ENCODE data around the gene UFD1. TPM values are rescaled to one million over a fixed set of nuclear protein-coding genes. Genes with fewer than 3 reads are reported as not detected.

UFD1 gene
- total and polyA plus RNA-seq, 2 donors (not counting 1 experiment from before 2014, with no cell fraction given): 43.5 to 70.1 TPM

DNA sequence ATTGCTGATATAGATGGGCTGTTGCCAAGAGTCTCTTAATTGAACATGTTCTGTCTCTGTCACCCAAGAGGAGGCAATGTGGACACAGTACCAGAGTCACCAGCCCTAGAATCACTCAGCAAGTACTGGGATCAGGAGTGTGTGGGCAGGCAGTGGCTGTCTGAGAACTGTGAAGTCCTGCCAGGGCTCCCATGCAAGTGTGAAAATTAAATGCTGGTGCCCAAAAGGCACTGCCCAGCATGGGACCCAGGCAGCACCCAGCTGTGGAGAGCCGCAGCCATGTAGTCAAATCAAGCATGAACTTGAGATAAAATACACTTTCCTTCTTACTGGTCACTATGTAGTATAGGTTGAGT is 67.3 kb downstream of the UFD1 start:
- peaks cover 0 to 40% of the 10 kb centered on the region in 2 experiments for H3K36me3 ChIP-seq (replicated peaks in 1 of 2; ENCODE audit: control extremely low read depth in 1 of 2, control insufficient read depth in 1 of 2, extremely low read depth in 1 of 2, insufficient read depth in 2 of 2, low read length in 1 of 2)
- ATAC-seq (ENCODE audit: low read depth) (no peak), DNase-seq (no peak)
- peaks cover 41% of the 10 kb centered on the region for H4K20me1 ChIP-seq (ENCODE audit: control insufficient read depth, insufficient read depth, low read length, poor library complexity, severe bottlenecking)
- H3K27ac Mint-ChIP-seq: no peak overlapping the region
- H3K4me2 ChIP-seq (replicated peaks; ENCODE audit: low read depth, low read length, poor library complexity, severe bottlenecking): no peak overlapping the region
- no CpG with 5 or more reads among the region's 1 CpG for WGBS (ENCODE audit: insufficient coverage)
- CTCF ChIA-PET: no interaction called here
- intact Hi-C loops (cut with micrococcal nuclease): no loop called here
- no peak overlapping the region for H3K27ac ChIP-seq (ENCODE audit: low read length in 2 of 2)
- no peaks in the 10 kb centered on the region for H3K27me3 Mint-ChIP-seq
- no peaks in the 10 kb centered on the region for H3K9me3 Mint-ChIP-seq (ENCODE audit: insufficient read depth)
- H3K9ac ChIP-seq (ENCODE audit: low read length): no peak overlapping the region
- H3K4me1 ChIP-seq (ENCODE audit: control insufficient read depth in 2 of 2, insufficient read depth in 2 of 2, low read length in 2 of 2): no peaks in the 10 kb centered on the region
- H3K4me3 Mint-ChIP-seq: no peak overlapping the region
- no peaks in the 10 kb centered on the region for H3K9me3 ChIP-seq (ENCODE audit: control extremely low read depth in 1 of 3, control insufficient read depth in 2 of 3, insufficient read depth in 1 of 3, low read length in 2 of 3)
- TF ChIP-seq, protein P1, sequence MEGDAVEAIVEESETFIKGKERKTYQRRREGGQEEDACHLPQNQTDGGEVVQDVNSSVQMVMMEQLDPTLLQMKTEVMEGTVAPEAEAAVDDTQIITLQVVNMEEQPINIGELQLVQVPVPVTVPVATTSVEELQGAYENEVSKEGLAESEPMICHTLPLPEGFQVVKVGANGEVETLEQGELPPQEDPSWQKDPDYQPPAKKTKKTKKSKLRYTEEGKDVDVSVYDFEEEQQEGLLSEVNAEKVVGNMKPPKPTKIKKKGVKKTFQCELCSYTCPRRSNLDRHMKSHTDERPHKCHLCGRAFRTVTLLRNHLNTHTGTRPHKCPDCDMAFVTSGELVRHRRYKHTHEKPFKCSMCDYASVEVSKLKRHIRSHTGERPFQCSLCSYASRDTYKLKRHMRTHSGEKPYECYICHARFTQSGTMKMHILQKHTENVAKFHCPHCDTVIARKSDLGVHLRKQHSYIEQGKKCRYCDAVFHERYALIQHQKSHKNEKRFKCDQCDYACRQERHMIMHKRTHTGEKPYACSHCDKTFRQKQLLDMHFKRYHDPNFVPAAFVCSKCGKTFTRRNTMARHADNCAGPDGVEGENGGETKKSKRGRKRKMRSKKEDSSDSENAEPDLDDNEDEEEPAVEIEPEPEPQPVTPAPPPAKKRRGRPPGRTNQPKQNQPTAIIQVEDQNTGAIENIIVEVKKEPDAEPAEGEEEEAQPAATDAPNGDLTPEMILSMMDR (IDR thresholded peaks at IDR 0.05): no peak
- no peak for TF ChIP-seq EZH2 (IDR thresholded peaks at IDR 0.05; ENCODE audit: borderline replicate concordance, insufficient read depth, low read depth, low read length, poor library complexity, severe bottlenecking)
- H3K27me3 ChIP-seq (replicated peaks in 1 of 4; ENCODE audit: control extremely low read depth in 1 of 4, control insufficient read depth in 3 of 4, insufficient read depth in 4 of 4, low read length in 3 of 4): no peaks in the 10 kb centered on the region
- H2AFZ ChIP-seq (ENCODE audit: insufficient read depth, low read depth, low read length, poor library complexity, severe bottlenecking): no peak overlapping the region
- POLR2A ChIA-PET: no interaction called here
- no peak overlapping the region for H3K4me3 ChIP-seq (ENCODE audit: control extremely low read depth in 1 of 5, extremely low read depth in 1 of 5, insufficient read depth in 1 of 5, low read depth in 2 of 5, low read length in 4 of 5)
- H3K79me2 ChIP-seq (ENCODE audit: control insufficient read depth, insufficient read depth, low read length): peaks cover 51% of the 10 kb centered on the region
- peaks cover 21% of the 10 kb centered on the region for H3K4me1 Mint-ChIP-seq

DNA sequence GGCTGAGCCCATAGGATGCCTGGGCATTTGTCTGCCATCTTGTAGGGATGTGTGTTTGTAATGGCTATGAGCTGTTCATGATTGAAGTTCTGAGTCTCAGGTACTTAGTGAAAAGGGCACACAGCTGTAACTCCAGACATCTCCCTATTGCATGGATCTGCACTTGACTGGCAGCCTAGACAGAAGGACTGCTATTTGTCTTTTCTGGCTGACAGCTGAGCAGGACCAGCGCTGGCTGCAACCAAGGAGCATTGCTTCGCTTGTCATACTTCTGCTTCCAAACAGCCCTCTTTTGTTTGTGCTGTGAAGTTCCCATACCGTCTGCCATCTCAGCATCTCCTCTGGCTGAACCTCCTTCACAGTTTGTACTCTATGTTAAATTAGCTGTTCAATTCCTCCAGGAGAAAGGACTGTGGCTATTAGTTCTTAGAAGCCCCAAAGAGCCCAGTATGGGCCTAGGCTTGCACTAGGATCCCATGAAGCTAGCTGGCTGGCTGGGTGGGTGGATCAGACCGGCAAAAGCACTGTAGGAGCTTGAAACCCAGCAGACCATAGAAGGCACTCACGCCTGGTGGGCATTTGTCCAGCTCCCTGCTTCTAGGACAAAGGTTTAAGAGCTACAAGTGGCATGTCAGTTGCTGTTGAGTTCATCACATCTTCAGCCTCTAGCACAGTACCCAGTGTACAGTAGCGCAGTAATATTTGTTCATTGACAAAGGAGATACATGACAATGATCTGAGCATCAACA is 67.9 kb downstream of the UFD1 start:
- Histone ChIP-seq H3K36me3 (replicated peaks in 1 of 2; ENCODE audit: control extremely low read depth in 1 of 2, control insufficient read depth in 1 of 2, extremely low read depth in 1 of 2, insufficient read depth in 2 of 2, low read length in 1 of 2) (peaks cover 0 to 43% of the 10 kb centered on the region in 2 experiments), H3K27ac (ENCODE audit: low read length in 2 of 2) (no peak overlapping the region), H3K9me3 (ENCODE audit: control extremely low read depth in 1 of 3, control insufficient read depth in 2 of 3, insufficient read depth in 1 of 3, low read length in 2 of 3) (no peaks in the 10 kb centered on the region), H3K4me3 (ENCODE audit: control extremely low read depth in 1 of 5, extremely low read depth in 1 of 5, insufficient read depth in 1 of 5, low read depth in 2 of 5, low read length in 4 of 5) (no peak overlapping the region), H3K4me2 (replicated peaks; ENCODE audit: low read depth, low read length, poor library complexity, severe bottlenecking) (no peak overlapping the region), H3K4me1 (ENCODE audit: control insufficient read depth in 2 of 2, insufficient read depth in 2 of 2, low read length in 2 of 2) (no peaks in the 10 kb centered on the region), H3K9ac (ENCODE audit: low read length) (no peak overlapping the region), H4K20me1 (ENCODE audit: control insufficient read depth, insufficient read depth, low read length, poor library complexity, severe bottlenecking) (peaks cover 41% of the 10 kb centered on the region), H2AFZ (ENCODE audit: insufficient read depth, low read depth, low read length, poor library complexity, severe bottlenecking) (no peak overlapping the region), H3K79me2 (ENCODE audit: control insufficient read depth, insufficient read depth, low read length) (peaks cover 46% of the 10 kb centered on the region), H3K27me3 (replicated peaks in 1 of 4; ENCODE audit: control extremely low read depth in 1 of 4, control insufficient read depth in 3 of 4, insufficient read depth in 4 of 4, low read length in 3 of 4) (no peaks in the 10 kb centered on the region)
- peaks cover 21% of the 10 kb centered on the region for H3K4me1 Mint-ChIP-seq
- TF ChIP-seq, protein P1 (IDR thresholded peaks at IDR 0.05): no peak
- TF ChIP-seq EZH2 (IDR thresholded peaks at IDR 0.05; ENCODE audit: borderline replicate concordance, insufficient read depth, low read depth, low read length, poor library complexity, severe bottlenecking): no peak
- intact Hi-C loops (cut with micrococcal nuclease): no loop called here
- ChIA-PET POLR2A (no interaction called here), CTCF (interaction anchor here (0.6 kb wide), 1 partner anchor 135 kb away, joined by 3 read pairs; no protein-coding TSS in a partner anchor)
- ATAC-seq (ENCODE audit: low read depth): no peak
- no peak overlapping the region for H3K4me3 Mint-ChIP-seq
- no peaks in the 10 kb centered on the region for H3K27me3 Mint-ChIP-seq
- no peaks in the 10 kb centered on the region for H3K9me3 Mint-ChIP-seq (ENCODE audit: insufficient read depth)
- no peak for DNase-seq
- 94% methylated on average over 5 of the region's 6 CpGs for WGBS (ENCODE audit: insufficient coverage)
- H3K27ac Mint-ChIP-seq: no peak overlapping the region
